Measurements from ENCODE around the gene SLC35G1.

SLC35G1 gene

DNA sequence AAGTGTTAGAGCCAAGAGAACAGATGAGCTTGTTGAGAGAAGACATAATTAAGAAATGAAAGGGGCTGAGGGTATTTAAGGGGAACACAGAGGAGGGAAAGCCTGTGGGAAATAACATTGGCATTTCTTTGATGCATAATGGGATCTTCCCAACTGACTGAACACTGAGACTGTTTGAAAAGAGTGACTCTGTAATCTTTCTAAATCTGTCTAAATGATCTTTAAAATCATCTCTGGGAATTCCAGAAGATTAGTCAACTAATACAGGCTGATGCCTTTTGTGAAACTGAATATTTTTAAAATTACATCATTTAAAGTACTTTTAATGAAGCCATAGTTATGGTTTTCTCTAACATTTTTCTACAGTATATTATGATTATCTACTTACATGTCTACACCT lies 17.4 kb upstream of the SLC35G1 start:
- no peak for DNase-seq (ENCODE audit: insufficient read length, low spot score)
- no peak for FAIRE-seq

DNA sequence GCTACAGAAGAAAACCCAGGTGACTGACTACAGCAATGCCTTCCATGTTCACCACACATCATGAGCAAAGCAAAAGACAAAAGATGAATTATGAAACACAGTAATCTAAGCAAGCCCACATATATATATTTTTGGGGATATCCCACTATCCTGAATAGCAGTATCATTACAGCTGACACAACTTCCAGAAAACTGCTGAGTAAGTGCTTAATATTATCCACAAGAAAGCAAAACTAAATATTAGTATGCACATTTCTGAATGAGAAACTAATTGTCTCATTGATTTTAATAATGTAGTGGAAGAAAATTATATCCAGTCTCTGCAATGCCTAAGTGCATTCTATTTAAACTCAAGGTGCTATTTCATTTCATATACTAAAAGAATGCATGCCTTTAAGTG lies 14.5 kb upstream of the SLC35G1 start:
- no peak for DNase-seq (ENCODE audit: insufficient read length, low spot score)
- no peak for FAIRE-seq

DNA sequence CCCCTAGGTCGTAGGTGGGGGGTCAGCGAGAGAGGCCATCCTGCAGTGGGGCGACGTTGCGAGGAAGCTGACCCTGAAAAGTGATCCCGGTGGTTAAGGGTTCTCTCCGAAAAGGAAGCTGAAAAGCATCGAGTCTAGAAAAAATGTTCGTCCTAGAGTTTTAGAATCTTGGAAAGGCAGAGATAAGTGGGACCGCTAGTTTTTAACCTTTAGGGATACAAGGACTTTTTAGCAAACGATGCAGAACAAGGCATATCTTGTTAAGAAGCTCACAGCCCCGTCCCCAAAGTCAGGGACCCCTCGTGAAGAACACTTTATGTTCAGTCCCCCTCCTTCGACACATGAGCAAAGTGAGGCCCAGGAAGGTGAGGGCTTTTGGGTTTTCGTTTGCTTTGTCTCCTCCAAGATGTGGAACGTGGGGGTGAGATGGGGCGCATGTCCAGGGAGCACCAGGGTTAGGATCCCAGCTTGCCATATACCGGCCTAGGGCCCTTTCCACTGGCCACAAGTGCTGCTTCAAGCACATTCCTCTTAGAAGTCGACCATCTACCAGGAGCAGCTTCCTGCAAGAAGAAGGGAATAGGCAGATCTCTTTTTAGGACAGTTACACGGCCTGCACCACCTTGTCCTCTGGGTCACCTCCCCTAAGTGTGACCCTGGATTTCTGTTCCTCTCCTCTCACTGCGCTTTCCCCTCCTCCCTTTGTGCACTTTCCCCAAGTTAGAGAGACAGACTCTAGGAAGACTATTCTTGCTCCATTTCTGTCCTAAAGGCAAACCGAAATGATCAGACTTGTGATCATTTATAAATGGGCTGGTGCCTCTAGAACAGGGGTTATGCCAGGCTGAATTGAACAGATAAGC lies 969 bp downstream of the SLC35G1 start:
- FAIRE-seq (peak; percentile 60), DNase-seq (ENCODE audit: insufficient read length, low spot score) (no peak)

DNA sequence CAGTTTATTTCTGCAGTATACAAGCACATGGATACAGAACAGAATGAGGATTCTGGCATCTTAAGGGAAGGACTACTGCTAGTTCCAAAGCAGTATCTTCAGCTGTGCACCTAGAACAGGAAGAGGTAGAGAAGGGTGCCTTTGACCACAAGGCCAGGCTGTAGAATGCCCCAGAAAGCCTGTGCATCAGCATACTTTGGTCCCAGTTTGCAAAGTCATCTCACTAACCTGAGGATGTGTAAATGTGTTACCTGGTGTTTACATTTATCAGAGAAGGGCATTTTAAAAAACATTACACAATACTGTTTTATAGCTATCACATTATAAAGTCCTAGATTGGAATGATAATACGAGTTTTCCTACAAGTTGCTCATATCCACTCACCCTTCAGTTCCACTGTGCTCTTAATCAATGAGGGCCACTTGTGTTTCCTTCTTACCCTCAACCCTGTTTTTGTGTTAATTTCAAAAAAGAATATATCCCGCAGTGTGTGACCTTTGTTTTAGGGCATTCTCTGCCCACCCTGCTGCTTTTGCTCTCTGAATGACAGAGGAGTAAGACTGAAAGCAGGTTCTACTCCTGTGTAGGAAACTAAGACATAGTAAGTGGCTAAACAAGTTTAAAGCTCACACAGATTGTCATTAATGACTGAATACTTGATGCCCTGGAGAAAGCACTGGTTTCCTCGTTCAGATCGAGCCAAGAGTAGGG lies 3.4 kb downstream of the SLC35G1 start:
- no peak for FAIRE-seq

DNA sequence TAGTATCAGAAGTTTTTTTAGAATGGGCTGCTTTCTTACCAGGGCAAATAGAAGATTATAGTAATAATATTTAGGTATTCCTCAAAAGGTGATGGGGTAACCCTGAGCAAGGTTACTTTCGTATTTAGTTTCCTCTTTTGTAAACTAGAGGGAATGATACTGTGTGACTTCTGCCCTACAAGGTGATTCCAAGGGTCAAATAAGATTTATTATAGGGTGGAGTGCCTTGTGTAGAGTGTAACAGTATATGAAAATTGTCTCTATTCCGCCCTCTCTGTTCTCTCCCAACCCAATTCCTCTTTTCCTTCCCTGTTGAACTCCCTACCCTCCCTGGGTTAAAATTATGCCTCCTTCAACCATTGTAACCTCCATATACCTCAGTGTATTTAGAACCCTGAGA lies 5.3 kb downstream of the SLC35G1 start:
- DNase-seq (ENCODE audit: insufficient read length, low spot score) (no peak), FAIRE-seq (no peak)

More for the DNA sequence above, 3.4 kb downstream of the SLC35G1 start:
- DNase-seq (ENCODE audit: insufficient read length, low spot score), result no peak

DNA sequence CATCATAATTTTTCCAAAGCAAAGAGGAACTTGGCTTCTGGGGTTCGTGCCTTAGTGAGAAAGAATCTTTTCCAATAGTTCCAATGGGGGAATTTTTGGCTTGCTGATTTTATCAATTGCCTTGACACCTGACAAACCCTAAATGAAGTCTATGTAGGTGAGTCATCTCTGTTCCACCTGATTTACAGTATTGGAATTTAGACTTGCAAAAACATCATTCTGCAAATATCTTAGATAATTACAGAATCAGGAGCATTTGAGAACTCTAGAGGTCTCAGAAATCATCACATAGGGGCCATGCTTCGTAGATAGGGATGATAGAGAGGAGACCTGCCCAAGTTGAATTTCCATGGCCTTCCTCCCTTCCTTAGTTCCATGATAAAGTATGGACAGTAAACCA lies 9.3 kb downstream of the SLC35G1 start:
- no peak for DNase-seq (ENCODE audit: insufficient read length, low spot score)
- FAIRE-seq, result no peak

DNA sequence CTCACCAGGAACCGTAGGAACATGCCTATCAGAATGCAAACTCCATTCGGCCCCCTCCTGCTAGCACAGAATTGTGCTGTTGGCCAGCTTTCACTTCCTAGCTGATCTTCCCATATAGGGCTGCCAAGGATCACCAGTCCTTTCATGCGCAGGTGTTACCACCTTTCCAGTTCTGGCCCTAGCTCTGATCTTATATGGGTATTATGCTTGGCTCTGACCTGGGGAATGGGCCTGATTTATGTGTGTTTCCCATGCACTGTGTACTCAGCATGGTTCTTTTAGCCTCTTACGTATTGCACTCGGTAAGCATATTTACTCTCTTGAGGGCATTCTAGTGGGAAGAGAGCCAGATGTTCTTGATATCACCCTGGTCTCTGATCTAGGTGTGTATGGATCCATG lies 11.1 kb downstream of the SLC35G1 start:
- DNase-seq (ENCODE audit: insufficient read length, low spot score) (no peak), FAIRE-seq (no peak)

DNA sequence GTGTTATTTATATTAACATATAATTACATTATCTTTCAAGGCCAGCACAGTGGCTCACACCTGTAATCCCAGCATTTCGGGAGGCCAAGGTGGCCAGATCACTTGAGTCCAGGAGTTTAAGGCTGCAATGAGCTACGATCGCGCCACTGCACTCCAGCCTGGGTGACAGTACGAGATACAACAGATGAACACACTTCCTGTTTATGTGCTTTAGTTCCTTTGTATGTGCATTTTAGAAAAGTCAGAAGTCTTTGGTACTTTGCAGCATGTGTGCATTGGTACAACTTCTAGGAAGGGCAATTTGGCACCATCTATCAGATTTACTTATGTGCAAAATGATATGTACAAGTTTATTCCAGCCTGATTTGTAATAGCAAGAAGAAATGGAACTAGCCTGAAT lies 13.3 kb downstream of the SLC35G1 start:
- DNase-seq (ENCODE audit: insufficient read length, low spot score), result no peak
- no peak for FAIRE-seq

DNA sequence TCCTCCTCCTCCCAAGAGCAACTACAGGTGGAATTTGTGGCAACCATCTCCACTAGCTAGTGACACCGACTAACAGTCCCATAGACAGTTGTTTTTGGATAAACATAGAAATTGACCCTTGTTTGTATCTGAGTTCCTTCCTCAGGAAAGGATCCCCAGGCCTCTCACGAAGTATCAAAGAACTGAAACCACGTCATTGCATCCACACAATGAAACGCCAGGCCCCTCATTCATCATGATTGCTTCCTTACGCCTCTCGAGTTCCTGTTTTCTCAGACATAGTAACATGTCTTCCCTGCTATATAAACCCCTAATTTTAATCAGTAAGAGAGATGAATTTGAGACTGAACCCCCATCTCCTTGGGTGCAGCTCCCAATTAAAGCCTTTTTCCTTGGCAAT lies 18.1 kb downstream of the SLC35G1 start:
- FAIRE-seq (no peak), DNase-seq (ENCODE audit: insufficient read length, low spot score) (no peak)

DNA sequence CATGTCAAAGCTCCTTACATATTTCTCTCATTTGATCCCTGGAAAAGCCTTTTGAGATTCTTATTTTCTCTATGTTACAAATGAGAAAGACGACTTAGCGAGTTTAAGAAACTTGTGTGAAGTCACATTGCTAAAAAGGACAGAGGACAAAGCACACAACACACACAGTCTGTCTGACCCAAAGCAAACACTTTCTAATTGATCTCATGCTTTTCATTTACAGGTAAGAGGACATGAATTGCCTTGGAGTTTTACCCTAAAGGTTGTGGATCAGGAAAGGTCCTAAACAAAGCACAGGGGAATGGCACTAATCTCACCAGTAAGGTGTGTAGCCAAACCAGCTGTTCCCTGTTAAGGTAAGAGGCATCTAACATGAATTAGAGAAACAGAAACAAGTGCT lies 18.7 kb downstream of the SLC35G1 start:
- FAIRE-seq, result no peak
- no peak for DNase-seq (ENCODE audit: insufficient read length, low spot score)

DNA sequence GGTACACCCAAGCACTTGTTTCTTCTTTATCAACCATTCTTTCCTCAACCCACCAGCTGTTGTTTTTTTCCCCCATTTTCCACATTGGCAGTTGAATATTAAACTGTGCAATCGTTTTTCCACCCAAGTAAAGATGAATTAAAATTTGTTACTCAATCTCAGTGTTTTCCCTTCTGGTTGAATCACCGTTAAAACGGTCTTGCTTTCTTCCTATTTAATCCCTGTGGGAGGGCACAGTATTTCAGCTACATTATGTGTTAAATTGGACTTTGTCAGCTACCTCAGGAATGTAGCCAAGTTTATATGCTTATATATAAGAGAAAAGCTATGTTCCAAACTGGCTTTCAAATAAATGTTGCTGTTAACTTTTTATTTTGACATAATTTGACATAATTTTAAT lies 19.9 kb downstream of the SLC35G1 start:
- DNase-seq (ENCODE audit: insufficient read length, low spot score) (no peak), FAIRE-seq (no peak)

DNA sequence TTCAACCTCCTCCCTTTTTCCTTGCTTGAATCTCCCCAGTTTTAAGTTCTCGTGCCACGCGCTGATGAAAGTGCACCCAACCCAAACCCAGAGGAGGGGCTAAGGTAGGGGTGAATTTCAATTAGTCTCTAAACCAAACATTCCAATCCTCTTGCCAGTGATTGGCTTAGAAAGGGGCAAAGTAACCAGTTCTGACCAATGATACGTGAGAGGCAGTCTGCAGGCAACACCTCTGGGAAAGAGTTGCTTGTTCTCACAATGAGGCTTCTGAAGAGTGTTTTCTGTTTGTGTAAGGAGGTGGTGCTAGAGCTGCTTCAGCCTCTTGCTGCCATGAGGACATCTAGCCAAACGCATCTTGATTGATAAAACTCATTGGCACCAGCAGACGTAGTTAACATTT lies 21.8 kb downstream of the SLC35G1 start:
- FAIRE-seq (no peak), DNase-seq (ENCODE audit: insufficient read length, low spot score) (no peak)

DNA sequence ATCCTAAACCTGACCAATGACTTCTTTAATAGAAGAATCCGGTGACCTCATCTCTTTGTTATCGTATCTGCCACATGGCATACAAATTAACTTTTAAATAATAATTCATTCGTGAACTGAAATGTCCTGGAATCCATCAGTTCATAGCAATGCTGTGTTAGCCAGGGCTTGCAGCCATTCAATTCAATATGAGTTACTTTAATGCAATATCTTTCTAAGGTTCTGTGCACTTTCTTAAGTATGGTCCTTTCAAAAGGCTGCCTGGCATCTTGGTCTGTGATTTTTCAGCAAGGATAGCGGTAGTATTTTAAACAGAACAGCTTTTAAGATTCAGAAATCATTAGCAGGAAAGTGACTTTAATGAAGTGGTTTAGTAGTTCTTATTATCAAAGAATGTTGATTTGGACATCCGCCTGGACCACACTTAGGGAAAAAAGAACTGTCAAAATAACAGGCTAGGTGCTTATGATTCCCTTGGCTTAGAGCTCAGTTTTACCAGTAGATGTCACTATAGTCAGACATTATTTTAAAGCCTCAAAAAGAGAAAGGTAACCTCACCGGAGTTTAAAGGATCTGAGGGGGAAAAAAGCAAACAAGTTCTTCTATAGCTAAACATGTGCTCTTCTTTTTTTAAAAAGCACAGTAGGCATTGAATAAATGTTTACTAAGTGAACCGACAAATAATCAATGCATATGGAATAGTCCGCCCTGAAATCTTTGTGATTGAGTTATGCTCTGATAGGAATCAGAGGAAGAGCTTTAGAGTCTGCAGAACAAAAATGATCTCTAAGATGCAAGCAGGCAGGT lies 22.7 kb downstream of the SLC35G1 start:
- DNase-seq (ENCODE audit: insufficient read length, low spot score) (no peak), FAIRE-seq (peak; percentile 79)

DNA sequence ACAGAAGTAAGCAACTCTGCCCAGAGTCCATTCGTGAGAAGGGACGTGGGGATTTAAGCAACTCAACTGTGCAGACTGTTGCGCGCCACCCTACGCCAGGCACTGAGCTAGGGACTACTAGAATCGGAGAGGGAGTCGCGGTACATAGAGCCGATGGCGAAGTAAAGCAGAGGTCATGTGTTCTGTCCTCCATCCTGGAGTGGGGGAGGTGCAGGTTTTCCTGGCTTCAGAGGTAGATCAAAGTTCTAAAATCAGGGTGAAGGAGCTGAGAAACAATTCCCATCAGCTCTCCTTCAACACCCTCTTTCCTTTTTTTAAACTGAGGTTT lies 23.2 kb downstream of the SLC35G1 start:
- no peak for FAIRE-seq
- DNase-seq (ENCODE audit: insufficient read length, low spot score), result no peak

DNA sequence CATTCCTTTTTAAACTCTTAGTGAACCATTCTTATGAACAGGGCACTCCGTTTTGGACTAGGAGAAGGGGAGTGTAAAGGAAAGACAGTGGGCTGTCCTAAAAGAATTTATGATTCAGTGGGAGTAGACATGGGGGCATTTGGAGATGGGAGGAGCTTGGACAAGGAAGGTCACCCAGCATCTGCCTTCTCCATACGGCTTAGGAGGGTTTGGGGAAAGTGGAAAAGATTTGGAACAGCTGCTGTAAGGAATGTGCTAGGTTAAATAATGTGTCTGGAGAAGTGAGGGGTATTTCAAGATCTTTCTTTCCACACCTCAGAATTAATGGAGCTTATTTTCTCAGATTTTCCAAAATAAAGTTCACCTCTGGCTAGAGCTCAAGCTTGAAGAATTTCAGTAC lies 24.0 kb downstream of the SLC35G1 start:
- FAIRE-seq (no peak), DNase-seq (ENCODE audit: insufficient read length, low spot score) (no peak)

DNA sequence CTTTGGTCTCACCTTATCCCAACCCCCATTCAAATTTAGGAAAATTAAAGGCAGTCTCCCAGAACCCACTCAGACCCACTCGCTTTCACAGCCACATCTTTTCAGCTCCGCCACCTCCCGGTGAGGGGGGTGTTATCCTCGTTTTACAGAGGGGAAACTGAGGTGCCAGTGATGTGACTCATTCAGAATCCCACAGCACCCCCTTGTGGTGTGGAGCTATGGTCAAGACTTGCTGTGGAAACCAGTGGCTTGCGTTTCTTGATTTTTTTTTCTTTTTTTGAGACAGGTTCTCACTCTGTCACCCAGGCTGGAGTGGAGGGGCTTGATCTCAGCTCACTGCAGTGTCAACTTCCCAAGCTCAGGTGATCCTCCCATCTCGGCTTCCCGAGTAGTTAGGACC lies 27.6 kb downstream of the SLC35G1 start:
- no peak for FAIRE-seq
- no peak for DNase-seq (ENCODE audit: insufficient read length, low spot score)

DNA sequence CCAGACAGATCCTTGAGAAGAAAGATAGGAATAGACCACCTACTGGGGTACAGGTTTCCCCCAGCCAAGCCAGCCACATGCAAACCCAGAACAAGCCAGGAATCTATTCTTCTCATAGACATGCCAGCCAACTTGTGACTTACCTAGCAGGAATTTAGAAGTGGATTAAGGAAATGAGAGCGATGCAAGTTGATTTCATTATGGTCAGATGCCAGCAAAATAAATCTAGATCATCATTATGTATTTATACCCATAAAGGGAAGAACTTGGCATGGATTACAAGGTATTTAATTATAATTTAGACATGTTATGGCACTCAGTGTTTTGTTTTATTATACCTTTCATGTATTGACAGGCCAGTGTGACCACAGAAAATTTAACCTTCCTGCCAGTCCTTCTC lies 32.8 kb downstream of the SLC35G1 start:
- no peak for FAIRE-seq

DNA sequence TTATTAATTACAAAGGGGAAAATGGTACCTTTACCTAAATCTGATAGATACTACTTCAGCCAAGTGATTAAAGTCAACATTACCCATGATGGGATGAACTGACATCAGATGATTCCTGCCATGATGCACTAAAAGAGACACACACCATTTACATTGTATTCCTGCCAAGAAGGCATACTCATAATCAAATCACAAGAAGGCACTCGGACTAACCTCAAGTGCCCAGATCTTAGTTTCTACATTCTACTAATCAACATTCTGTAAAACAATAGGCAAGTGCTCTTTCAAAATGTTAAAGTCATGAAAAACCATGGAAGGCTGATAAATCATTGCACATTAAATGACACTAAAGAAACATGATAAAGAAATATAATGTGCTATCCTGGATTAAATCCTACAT lies 44.4 kb downstream of the SLC35G1 start:
- FAIRE-seq (no peak), DNase-seq (ENCODE audit: insufficient read length, low spot score) (no peak)

More for the DNA sequence above, 32.8 kb downstream of the SLC35G1 start:
- DNase-seq (ENCODE audit: insufficient read length, low spot score), result no peak

DNA sequence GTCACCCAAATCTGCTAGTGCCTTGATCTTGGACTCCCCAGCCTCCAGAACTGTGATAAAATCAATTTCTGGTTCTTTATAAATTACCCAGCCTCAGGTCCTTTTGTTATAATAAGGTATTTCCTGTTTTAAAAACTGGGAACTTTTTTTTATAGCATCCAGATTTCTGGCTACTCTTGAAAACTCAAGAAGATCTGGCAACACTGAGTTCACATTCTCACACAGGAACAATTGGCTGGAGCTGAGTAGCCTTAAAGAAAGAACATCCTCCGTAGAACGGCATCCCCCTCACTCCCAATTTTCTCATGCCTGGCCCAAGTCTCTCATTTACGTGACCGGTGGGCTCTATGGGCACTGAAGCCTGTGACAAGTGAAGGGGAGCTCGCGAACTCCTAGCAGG lies 47.1 kb downstream of the SLC35G1 start:
- FAIRE-seq (no peak), DNase-seq (ENCODE audit: insufficient read length, low spot score) (no peak)

DNA sequence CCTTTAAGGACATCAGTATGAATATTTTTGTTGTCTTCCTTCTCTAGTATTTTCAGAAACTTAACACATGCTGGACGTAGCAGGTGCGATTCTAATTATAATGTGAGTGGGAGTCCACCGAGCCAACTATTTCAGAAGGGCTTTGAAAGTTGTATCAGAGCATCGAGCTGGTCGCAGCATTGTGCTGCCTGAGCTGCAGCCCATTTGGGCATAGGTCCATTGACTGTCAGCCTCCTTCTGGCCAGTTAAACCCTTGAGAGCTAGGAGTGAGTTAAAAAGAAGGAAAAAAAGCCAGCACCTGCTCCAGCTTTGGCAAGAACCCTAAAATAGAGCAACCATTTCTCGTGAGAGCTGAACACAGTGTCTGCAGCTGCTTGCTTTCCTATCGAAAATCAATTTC lies 47.8 kb downstream of the SLC35G1 start:
- DNase-seq (ENCODE audit: insufficient read length, low spot score), result no peak
- FAIRE-seq, result no peak

DNA sequence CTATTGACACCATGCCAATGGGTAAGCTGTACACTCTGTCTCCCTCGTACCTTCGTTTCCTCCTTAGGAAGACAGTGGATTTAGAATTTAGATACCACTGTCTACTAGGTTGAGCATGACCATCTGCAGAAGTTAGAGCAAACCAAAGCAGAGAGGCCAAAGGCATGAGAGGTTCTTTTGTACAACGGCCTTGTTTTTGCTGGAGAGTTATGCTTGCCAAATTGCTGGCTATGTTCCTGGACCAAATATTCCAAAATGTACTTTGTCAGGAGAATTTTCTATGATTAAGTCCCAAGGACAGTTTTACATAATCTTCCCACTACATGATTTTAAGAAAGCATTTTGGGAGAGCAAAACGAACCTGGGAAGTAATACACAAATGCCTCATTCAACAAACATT lies 52.0 kb downstream of the SLC35G1 start:
- DNase-seq (ENCODE audit: insufficient read length, low spot score), result no peak
- no peak for FAIRE-seq

DNA sequence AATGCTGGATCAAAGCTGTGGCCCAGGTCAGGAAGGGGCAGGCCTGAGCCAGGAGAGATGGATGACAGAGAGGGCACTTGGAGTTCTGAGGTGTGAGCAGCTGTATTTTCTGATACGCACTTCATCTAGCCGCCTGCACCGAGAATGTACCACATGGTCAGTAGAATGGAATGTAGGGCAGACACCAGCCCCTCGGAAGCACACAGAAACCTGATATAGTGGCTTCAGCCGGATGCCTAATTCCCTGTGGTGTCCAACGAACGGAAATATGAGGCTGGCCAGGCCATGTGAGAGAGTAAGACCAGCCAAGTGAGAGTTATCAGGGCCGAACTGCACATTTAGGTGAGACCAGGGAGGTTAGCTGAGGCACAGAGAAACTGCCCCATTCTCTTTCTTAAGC lies 53.3 kb downstream of the SLC35G1 start:
- no peak for FAIRE-seq
- no peak for DNase-seq (ENCODE audit: insufficient read length, low spot score)
